ENCODE results near the gene C2CD2L.

DNA sequence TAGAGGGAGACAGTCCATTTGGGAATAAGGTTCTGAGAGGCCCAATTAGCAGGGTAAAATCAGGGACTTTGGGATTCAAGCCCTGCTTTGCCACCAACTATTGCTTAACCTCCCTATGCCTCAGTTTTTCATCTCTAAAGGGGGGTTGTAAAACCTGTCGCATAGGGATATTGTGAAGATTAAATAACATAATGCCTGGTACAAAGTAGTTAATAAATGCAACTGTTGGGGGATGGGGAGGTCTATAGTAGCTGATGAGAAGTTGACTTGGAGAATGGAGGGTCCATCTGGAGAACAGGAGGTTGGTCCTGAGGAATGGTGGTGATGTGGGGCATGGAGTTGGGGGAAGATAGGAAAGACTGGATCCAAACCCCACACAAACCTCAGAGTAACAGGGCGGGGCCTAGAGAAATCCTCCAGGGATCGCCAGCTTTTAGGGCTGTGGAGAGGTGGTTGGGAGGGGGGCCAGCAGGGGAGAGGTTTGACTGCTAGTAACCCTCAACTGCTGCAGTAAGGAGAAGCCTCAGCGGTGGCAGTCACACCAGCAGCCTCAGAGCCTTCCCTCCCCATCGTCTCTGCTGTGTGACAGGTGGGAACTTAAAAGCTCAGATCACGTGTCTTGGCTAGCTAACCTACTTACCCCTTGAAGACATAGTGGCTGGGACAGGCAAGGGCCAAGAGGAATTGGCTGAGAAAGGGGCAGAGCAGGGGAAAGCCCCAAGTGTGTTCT lies 40.6 kb downstream of the C2CD2L start:
- TF ChIP-seq, protein P1, sequence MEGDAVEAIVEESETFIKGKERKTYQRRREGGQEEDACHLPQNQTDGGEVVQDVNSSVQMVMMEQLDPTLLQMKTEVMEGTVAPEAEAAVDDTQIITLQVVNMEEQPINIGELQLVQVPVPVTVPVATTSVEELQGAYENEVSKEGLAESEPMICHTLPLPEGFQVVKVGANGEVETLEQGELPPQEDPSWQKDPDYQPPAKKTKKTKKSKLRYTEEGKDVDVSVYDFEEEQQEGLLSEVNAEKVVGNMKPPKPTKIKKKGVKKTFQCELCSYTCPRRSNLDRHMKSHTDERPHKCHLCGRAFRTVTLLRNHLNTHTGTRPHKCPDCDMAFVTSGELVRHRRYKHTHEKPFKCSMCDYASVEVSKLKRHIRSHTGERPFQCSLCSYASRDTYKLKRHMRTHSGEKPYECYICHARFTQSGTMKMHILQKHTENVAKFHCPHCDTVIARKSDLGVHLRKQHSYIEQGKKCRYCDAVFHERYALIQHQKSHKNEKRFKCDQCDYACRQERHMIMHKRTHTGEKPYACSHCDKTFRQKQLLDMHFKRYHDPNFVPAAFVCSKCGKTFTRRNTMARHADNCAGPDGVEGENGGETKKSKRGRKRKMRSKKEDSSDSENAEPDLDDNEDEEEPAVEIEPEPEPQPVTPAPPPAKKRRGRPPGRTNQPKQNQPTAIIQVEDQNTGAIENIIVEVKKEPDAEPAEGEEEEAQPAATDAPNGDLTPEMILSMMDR (IDR thresholded peaks at IDR 0.05) = no peak
- TF ChIP-seq POLR2A (IDR thresholded peaks at IDR 0.05) = no peak
